Uterine smooth muscle cell (primary cell): ENCODE results near the gene ENTPD2. TPM values are rescaled to one million over a fixed set of nuclear protein-coding genes. Genes with fewer than 3 reads are reported as not detected.

Source experiments
- total RNA-seq: library from RNA; depleted of rRNA; stranded (reverse); fragments of >200 nt; gene quantifications from 2 replicates; pipeline ENCODE4 v1.2.3, GENCODE V29; 2014

The ENTPD2 gene
- total RNA-seq, result not detected in 2 replicates

GRCh38 chr9:137053944-137054931 lies at the start of gene ENTPD2:
Gene ENTPD2 (minus strand): TSS chr9:137054061. CDS start chr9:137053997, 64 bp downstream.

GRCh38 chr9:137086531-137087408 lies 32.9 kb upstream of the ENTPD2 start, which contains the start of gene MAN1B1:
Gene MAN1B1 (plus strand): TSS chr9:137086985. CDS start chr9:137087000, 15 bp downstream.

GRCh38 chr9:137077010-137077747 lies 23.3 kb upstream of the ENTPD2 start, which contains the start of gene UAP1L1:
Gene UAP1L1 (plus strand): TSS chr9:137077517. CDS start chr9:137077533, 16 bp downstream.

GRCh38 chr9:137070201-137070905 lies 16.5 kb upstream of the ENTPD2 start, which contains the start of gene SAPCD2:
Gene SAPCD2 (minus strand): TSS chr9:137070557. CDS start chr9:137070460, 97 bp downstream.

GRCh38 chr9:137046088-137046787 lies 7.6 kb downstream of the ENTPD2 start, which contains the start of gene NPDC1:
Gene NPDC1 (minus strand): TSS chr9:137046177. CDS start chr9:137045989, 188 bp downstream.

GRCh38 chr9:137031904-137032640 lies 21.8 kb downstream of the ENTPD2 start, which contains the start of gene FUT7:
Gene FUT7 (minus strand): TSS chr9:137032088. CDS start chr9:137031991, 97 bp downstream.

GRCh38 chr9:137027369-137028262 lies 26.2 kb downstream of the ENTPD2 start, which contains the start of gene ABCA2:
Gene ABCA2 (minus strand): TSS chr9:137028237. CDS start chr9:137028140, 97 bp downstream.

Other genes with a start within 250 kb of the ENTPD2 start
- 66.7 and 87.5 TPM in 2 replicates for gene RABL6, start 246.1 kb downstream of the ENTPD2 start, total RNA-seq
- gene AJM1, start 211.6 kb downstream of the ENTPD2 start, total RNA-seq, result 1.4 and 3.5 TPM in 2 replicates
- 44.4 and 70.9 TPM in 2 replicates for gene PHPT1, start 204.7 kb downstream of the ENTPD2 start, total RNA-seq
- gene MAMDC4, start 201.7 kb downstream of the ENTPD2 start, total RNA-seq, result 1.1 and 3.1 TPM in 2 replicates
- gene EDF1, start 187.8 kb downstream of the ENTPD2 start, total RNA-seq, result 265 and 280 TPM in 2 replicates
- 9.6 and 16.3 TPM in 2 replicates for gene TRAF2, start 167.5 kb downstream of the ENTPD2 start, total RNA-seq
- 167 and 192 TPM in 2 replicates for gene FBXW5, start 109.3 kb downstream of the ENTPD2 start, total RNA-seq
- 0.37 TPM in 1 of 2 replicates, not detected in the other for gene C8G, start 108.8 kb downstream of the ENTPD2 start, total RNA-seq
- 0.12 TPM in 1 of 2 replicates, not detected in the other for gene LCN12, start 101.8 kb downstream of the ENTPD2 start, total RNA-seq
- 1.2 and 40.7 TPM in 2 replicates for gene PTGDS, start 76.6 kb downstream of the ENTPD2 start, total RNA-seq
- gene LCNL1, start 71.1 kb downstream of the ENTPD2 start, total RNA-seq, result 0.66 and 6.4 TPM in 2 replicates
- gene PAXX, start 61.6 kb downstream of the ENTPD2 start, total RNA-seq, result 23.9 and 25.1 TPM in 2 replicates
- gene CLIC3, start 57.5 kb downstream of the ENTPD2 start, total RNA-seq, result 0.55 and 3.0 TPM in 2 replicates
- 19.0 and 31.7 TPM in 2 replicates for gene ABCA2, start 25.8 kb downstream of the ENTPD2 start, total RNA-seq
- not detected in 2 replicates for gene FUT7, start 22.0 kb downstream of the ENTPD2 start, total RNA-seq
- gene NPDC1, start 7.9 kb downstream of the ENTPD2 start, total RNA-seq, result 13.3 and 20.9 TPM in 2 replicates
- gene SAPCD2, start 16.5 kb upstream of the ENTPD2 start, total RNA-seq, result 7.1 and 18.6 TPM in 2 replicates
- gene UAP1L1, start 23.5 kb upstream of the ENTPD2 start, total RNA-seq, result 28.3 and 33.1 TPM in 2 replicates
- gene MAN1B1, start 32.9 kb upstream of the ENTPD2 start, total RNA-seq, result 73.2 and 128 TPM in 2 replicates
- 45.3 and 86.1 TPM in 2 replicates for gene DPP7, start 60.7 kb upstream of the ENTPD2 start, total RNA-seq
- gene GRIN1, start 85.1 kb upstream of the ENTPD2 start, total RNA-seq, result under 0.01 and 0.11 TPM in 2 replicates
- gene LRRC26, start 116.0 kb upstream of the ENTPD2 start, total RNA-seq, result not detected in 2 replicates
- gene TMEM210, start 118.0 kb upstream of the ENTPD2 start, total RNA-seq, result 0.25 TPM in 1 of 2 replicates, not detected in the other
- gene ANAPC2, start 134.5 kb upstream of the ENTPD2 start, total RNA-seq, result 29.9 and 34.0 TPM in 2 replicates
- 60.9 and 82.4 TPM in 2 replicates for gene SSNA1, start 134.6 kb upstream of the ENTPD2 start, total RNA-seq
- gene TPRN, start 146.7 kb upstream of the ENTPD2 start, total RNA-seq, result 6.8 and 8.7 TPM in 2 replicates
- gene TMEM203, start 151.6 kb upstream of the ENTPD2 start, total RNA-seq, result 37.1 and 41.5 TPM in 2 replicates
- gene NDOR1, start 151.6 kb upstream of the ENTPD2 start, total RNA-seq, result 2.6 and 4.8 TPM in 2 replicates
- 0.11 and 0.25 TPM in 2 replicates for gene RNF208, start 168.2 kb upstream of the ENTPD2 start, total RNA-seq
- 0.55 and 0.62 TPM in 2 replicates for gene CYSRT1, start 171.1 kb upstream of the ENTPD2 start, total RNA-seq
- 0.11 TPM in 1 of 2 replicates, not detected in the other for gene RNF224, start 173.4 kb upstream of the ENTPD2 start, total RNA-seq
- gene SLC34A3, start 176.8 kb upstream of the ENTPD2 start, total RNA-seq, result not detected in 2 replicates
- 153 and 473 TPM in 2 replicates for gene TUBB4B, start 187.2 kb upstream of the ENTPD2 start, total RNA-seq
- not detected in 2 replicates for gene STPG3, start 197.2 kb upstream of the ENTPD2 start, total RNA-seq
- 60.7 and 75.9 TPM in 2 replicates for gene NELFB, start 201.3 kb upstream of the ENTPD2 start, total RNA-seq
- gene TOR4A, start 223.7 kb upstream of the ENTPD2 start, total RNA-seq, result 34.0 and 38.7 TPM in 2 replicates
- 0.11 and 0.12 TPM in 2 replicates for gene NRARP, start 248.2 kb upstream of the ENTPD2 start, total RNA-seq